ENCODE measurements around the gene SMAD3. TPM values are rescaled to one million over a fixed set of nuclear protein-coding genes. Genes with fewer than 3 reads are reported as not detected.

SMAD3 gene
- total and polyA plus RNA-seq, 2 of the 4 experiments (the other 2 are of a cell fraction): 71.0 to 177 TPM

DNA sequence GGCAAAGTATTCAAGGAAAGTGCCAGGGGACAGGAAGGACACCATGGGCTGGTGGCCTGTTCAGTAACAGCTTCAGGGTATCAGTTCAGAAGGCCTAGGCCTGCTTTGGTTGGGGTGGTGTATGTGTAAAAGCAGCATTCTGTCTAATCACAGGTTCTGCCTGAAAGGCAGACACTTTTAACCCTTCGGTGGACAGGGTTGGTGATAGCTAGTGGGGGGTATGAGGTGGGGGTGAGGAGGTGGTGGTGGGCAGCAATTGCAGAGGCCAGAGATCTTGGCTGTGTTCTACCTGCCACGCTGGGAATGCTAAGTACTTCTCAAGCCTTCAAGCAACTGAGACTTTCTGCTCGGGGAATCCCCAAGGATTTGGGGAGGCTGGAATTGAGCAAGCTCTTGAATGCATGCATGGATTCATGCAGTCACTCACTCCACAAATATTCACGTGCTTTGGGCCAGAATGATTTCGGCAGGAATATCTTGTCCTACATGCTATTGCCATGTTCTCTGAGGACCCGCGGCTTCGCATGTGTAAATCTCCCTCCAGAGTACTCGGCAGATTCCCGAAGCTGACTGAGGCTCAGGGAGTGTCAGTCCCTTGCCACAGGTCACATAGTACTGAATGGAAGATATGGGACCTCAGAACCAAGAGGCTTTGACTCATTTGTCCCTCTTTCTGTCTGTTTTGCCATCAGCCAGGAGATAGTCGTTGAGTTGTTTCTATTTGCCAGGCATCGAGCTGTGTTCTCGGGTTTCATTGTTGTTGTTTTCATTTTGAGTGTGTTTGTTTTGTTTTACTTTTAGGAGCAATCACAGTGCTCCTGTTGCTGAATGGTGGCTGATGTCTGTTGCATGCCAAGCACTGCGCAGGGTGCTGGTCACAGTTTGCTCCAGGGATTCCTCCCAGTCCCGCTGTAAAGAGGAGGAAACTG, 65.5 kb downstream of the SMAD3 start:
- Histone ChIP-seq H3K9me3 (ENCODE audit: control insufficient read depth, insufficient read depth, low read length) (no peaks in the 10 kb centered on the region), H3K36me3 (ENCODE audit: control insufficient read depth, insufficient read depth, low read length) (peaks cover 50% of the 10 kb centered on the region), H3K18ac (ENCODE audit: low read depth, low read length) (peak overlapping the region; percentile 69), H2BK20ac (ENCODE audit: low read depth, low read length) (peak overlapping the region; percentile 66), H3K9me1 (ENCODE audit: insufficient read depth, low read length) (peaks cover 71% of the 10 kb centered on the region), H2BK5ac (ENCODE audit: low read depth, low read length, poor library complexity, severe bottlenecking) (peak overlapping the region; percentile 84), H2AFZ (replicated peaks; ENCODE audit: low read length, poor library complexity) (peak overlapping the region; percentile 0), H3K14ac (replicated peaks; ENCODE audit: low read depth, low read length) (peak overlapping the region; percentile 87), H2AK5ac (ENCODE audit: low read depth, low read length) (peak overlapping the region; percentile 95), H3K23ac (ENCODE audit: low read depth, low read length) (peak overlapping the region; percentile 86), H2BK120ac (ENCODE audit: low read depth, low read length) (peak overlapping the region; percentile 83), H3K4ac (ENCODE audit: low read depth, low read length) (peak overlapping the region; percentile 85), H3K27ac (ENCODE audit: insufficient read depth, low read length) (peak overlapping the region; percentile 84), H3K4me3 (ENCODE audit: insufficient read depth, low read depth, low read length) (no peak overlapping the region), H2BK15ac (ENCODE audit: low read depth, low read length) (peak overlapping the region; percentile 71; the same call in 2 of the 3 replicates), H4K8ac (ENCODE audit: low read depth in 2 of 2, low read length in 2 of 2) (peak overlapping the region; percentile 62 to 83), H3K27me3 (ENCODE audit: control insufficient read depth, insufficient read depth, low read length) (no peaks in the 10 kb centered on the region), H3K79me1 (ENCODE audit: low read depth in 1 of 2, low read length in 2 of 2) (peaks cover 27 to 91% of the 10 kb centered on the region in 2 experiments), H4K5ac (ENCODE audit: low read depth, low read length) (peak overlapping the region; percentile 26), H3K4me1 (ENCODE audit: control insufficient read depth, insufficient read depth, low read length) (peaks cover 77% of the 10 kb centered on the region), H3K4me2 (ENCODE audit: low read depth, low read length) (peak overlapping the region; percentile 8; the same call in 1 of the 2 replicates), H2AK9ac (replicated peaks; ENCODE audit: low read depth, low read length, poor library complexity) (peak overlapping the region; percentile 75), H3K9ac (ENCODE audit: low read depth, low read length) (peak overlapping the region; percentile 30), H4K91ac (ENCODE audit: insufficient read depth, low read depth, low read length) (peak overlapping the region; percentile 83), H3K56ac (ENCODE audit: extremely low read depth, insufficient read depth, low read length) (peak overlapping the region; percentile 16; the same call in 1 of the 2 replicates), H4K20me1 (ENCODE audit: insufficient read depth, low read length) (peaks cover 48% of the 10 kb centered on the region)
- ChIA-PET CTCF (no interaction called here), POLR2A (ENCODE audit: unreplicated experiment) (no interaction called here)
- ATAC-seq (ENCODE audit: low read depth) (no peak), DNase-seq (peak; percentile 80)
- intact Hi-C loops (cut with micrococcal nuclease) (no loop called here), in situ Hi-C loops (cut with MboI; ENCODE audit: low sequenced_read_pairs) (no loop called here), dilution Hi-C loops (cut with HindIII; ENCODE audit: low sequenced_read_pairs, unreplicated experiment) (no loop called here)
- no TSS peak for BruUV-seq (replicated peaks)
- WGBS, 2 experiments (ENCODE audit: extremely low coverage in 2 of 2, insufficient read length in 1 of 2): 80% methylated on average over 6 of the region's 15 CpGs; no CpG with 5 or more reads in 1 of the 2 experiments
- TF ChIP-seq MAZ (IDR thresholded peaks at IDR 0.05; ENCODE audit: borderline replicate concordance, low read depth, low read length) (no peak), NFE2L2 (IDR thresholded peaks at IDR 0.05; ENCODE audit: low read depth, low read length) (no peak), BHLHE40 (IDR thresholded peaks at IDR 0.05; ENCODE audit: low read depth, low read length) (peak; percentile 82), CHD1 (IDR thresholded peaks at IDR 0.05; ENCODE audit: low read depth, low read length) (no peak), CEBPB (IDR thresholded peaks at IDR 0.05; ENCODE audit: low read depth, low read length) (peak; percentile 81), FOS (IDR thresholded peaks at IDR 0.05; ENCODE audit: low read depth, low read length) (no peak)
- TF ChIP-seq, protein P1, sequence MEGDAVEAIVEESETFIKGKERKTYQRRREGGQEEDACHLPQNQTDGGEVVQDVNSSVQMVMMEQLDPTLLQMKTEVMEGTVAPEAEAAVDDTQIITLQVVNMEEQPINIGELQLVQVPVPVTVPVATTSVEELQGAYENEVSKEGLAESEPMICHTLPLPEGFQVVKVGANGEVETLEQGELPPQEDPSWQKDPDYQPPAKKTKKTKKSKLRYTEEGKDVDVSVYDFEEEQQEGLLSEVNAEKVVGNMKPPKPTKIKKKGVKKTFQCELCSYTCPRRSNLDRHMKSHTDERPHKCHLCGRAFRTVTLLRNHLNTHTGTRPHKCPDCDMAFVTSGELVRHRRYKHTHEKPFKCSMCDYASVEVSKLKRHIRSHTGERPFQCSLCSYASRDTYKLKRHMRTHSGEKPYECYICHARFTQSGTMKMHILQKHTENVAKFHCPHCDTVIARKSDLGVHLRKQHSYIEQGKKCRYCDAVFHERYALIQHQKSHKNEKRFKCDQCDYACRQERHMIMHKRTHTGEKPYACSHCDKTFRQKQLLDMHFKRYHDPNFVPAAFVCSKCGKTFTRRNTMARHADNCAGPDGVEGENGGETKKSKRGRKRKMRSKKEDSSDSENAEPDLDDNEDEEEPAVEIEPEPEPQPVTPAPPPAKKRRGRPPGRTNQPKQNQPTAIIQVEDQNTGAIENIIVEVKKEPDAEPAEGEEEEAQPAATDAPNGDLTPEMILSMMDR (conservative IDR thresholded peaks at IDR 0.05; ENCODE audit: low read depth, low read length): no peak
